HG02571 (cell line): ENCODE results near the gene POLN.

Experiments used
- ATAC-seq: cut with Tn5 transposase; IDR thresholded peaks from one replicate; pipeline ENCODE4 v1.9.1; 2021; ENCODE audit warnings: mild to moderate bottlenecking, moderate library complexity; ENCODE audit not compliant: unreplicated experiment

The POLN gene

DNA sequence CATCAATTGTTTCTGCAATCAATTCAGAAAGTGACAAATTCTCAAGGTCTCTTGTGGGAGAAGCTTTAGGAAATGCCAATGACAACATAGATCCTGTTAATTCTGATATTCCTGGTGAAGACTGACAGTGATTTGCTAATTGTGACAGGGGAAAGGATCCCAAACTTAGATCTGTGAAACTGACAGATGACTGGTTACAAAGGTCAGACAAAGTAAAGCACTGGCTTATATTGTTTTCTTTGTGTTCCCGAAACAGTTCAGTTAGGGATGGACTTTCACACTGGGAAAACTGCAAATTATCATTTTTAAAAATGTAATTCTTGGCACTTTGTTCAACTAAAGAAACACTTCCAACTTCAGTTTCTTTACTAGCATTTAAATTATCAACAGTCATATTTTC is 152.7 kb downstream of the POLN start:
- no peak for ATAC-seq

DNA sequence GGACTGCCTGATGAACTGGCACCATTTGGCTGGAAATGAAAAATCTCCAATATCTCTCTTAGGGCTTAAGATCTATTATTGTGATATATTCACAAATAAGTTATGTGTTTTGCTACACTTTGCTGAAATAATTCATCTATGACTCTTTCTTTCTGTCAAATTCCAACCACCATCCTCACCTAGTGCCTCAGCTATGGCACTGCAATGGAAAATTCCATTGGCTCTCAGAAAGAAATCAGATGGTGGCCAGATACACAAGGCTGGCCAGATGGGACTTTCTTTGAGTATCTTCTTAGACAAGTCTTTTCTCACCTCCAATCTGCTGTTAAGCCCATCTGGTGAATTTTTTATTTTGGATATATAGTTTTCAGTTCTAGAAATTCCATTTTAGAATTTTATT is 154.8 kb downstream of the POLN start:
- ATAC-seq: no peak

DNA sequence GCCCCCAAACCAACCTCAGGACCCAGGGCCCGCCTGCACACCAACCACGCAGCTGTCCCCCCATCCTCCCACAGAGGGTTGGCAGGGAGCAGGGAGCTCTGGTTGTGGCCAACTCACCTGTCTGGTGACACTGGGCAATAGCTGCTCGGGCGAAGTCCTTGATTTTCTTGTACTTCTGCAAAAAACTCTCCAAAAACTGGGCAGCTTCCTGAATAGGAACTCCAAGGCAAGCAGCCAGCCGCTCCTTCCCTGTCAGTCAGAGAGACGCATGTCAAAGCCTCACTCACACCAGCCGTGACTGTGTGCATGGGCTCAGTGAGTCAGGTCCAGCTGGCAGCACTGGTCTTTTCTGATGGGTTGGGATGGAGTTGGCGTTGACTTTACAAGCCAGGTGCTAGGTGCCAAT is 156.4 kb downstream of the POLN start:
- ATAC-seq: no peak

DNA sequence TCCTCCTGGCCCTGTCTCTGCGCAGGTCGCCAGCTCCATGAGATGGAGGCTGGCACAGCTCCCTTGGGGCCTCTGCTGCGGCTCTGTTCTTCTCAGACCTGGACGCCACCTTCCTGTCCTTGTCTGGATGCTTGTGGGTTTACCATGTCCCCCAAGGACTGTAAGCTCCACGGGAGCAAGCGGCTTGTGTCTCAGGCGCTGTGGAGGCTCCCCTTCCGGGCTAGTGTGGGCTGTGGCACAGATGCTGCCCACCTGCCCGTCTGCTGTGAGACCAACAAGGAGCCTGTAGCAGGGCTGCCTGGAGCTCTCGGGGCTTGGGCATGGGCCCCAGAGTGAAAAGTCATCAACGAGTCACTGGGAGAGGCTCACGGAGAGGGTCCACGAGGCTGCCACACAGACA is 157.6 kb downstream of the POLN start:
- no peak for ATAC-seq

DNA sequence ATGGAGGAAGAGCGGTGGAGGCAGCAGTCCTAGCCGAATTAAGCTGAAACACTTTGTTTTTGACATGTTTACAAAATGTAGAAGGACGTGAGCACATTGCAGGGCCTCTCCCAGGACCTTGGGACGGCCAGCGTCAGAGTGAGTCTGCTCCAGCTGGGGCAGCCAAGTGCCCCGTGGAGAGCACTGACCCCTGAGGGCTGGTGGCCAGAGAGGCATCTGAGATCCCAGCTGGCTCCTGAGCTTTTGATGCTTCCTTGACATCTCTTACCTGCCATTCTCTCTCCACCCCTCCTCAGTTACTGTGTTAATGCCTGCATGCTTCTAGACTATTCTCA is 158.1 kb downstream of the POLN start:
- ATAC-seq: no peak

DNA sequence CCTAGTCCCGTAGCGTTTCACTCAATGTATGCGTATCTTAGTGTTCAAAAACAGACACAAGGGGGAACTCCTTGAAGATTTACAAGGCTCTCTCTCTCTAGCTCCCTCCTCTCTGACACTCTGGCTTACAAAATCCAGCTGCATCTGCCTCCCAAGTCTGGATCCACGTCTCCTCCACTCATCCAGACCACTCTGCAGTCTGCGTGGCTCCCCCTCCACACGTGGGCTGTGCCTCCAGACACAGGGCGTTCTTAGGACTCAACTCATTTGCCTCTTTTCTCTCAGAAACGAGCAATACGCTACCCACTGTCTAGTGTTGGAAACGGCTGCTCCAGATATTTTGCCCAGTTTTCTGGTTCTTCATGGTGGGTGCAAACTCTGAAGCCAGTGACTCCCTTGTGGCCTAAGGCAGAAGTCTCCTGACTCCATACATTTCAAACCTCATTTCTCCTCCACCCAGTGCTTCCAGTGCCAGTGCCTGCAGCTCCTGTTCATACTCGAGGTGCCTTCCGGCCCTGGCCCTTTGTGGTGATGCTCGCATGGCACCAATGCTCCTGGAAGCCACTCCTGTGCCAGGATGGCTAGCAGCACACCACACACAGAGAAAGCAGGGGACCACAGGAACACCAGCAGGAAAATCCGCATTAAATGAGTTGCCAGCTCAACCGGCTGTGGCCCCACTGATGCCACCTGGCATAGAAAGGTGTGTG is 158.7 kb downstream of the POLN start:
- ATAC-seq: no peak

DNA sequence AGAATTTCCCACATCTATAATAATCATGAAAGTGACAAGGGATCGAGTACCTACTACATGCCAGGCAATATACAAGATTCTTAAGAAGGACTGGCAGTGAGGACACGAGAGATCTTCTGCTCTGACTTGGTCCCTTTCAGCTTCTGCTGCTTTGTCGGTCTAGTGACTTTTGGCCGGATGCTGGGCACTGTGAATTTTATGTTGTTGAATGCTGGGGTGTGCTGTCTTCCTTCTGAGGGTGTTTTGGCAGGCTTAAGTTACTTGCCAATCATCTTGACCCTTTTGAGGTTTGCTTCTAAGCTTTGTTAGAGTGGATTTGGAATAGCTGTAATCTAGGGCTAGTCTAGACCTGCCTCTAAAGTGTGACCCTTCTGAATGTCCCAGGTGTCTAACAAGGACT is 159.3 kb downstream of the POLN start:
- ATAC-seq: no peak

DNA sequence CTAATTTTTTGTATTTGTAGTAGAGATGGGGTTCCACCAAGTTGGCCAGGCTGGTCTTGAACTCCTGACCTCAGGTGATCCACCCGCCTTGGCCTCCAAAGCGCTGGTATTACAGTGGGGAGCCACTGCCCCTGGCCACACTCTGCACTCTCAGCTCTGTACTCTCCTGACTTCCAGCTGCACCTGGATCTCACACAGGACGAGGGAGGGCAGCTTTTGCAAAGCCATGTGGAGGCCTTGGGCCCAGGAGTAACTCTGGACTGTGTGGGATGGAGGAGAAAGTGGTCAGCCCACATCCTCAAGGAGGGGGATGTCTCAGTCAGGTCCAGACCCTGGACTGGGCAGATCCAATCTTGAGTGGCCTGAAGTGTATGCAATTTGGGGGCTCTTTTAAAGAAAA is 159.8 kb downstream of the POLN start:
- no peak for ATAC-seq

DNA sequence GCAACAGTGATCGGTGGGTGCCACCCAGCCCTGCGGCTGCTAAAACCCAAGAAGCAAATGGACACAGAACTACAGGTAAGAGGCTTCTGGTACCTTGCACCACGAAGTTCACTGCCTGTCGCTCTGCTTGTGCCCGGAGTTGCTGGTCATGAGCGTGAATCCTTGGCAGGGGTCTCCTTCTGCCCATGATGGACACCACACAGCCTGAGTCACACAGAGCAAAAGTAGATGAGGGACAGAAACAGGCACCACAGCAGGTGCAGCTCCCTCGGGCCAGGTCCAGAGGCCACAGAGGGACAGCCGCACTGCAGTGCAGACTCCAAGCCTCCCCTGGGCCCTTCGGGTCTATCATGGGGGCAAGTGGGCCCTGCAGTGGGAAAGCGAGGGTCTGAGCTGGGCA is 160.4 kb downstream of the POLN start:
- ATAC-seq: no peak

DNA sequence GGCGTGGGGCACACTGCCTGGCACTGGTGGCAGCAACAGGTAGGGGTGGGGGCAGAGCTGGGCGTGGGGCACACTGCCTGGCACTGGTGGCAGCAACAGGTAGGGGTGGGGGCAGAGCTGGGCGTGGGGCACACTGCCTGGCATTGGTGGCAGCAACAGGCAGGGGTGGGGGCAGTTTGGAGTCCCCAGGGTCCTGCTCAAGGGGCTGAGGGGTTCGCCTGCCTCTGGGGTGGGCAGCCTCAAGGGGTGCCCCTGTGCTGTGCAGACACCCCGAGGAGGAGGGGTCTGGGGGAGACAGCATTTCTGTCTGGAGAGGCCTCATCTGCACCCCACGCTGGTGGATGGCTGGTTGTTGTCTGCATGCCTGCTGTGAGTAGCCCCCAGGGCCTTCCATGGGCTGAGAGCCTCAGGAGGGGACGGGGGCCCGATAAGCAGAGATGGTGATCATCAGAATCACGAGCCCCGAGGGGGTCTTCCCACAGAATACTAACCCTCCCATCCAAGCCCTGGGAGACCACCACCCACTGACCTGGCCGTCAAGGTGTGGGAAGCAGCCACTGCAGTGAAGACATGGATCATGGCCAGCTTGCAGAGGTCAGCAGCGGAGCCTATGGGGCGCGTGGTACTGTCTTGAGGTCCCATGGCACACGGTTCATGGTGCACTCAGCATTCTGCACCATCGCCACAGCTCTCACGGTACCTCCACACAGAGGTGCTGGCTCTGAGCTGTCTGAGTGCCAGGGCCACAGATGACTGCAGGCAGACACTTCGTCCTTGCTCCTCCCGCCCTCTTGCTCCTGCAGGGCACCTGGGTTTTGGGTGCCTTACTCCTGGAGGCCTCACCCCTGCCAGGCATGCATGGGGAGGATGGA is 161.3 kb downstream of the POLN start:
- no peak for ATAC-seq

DNA sequence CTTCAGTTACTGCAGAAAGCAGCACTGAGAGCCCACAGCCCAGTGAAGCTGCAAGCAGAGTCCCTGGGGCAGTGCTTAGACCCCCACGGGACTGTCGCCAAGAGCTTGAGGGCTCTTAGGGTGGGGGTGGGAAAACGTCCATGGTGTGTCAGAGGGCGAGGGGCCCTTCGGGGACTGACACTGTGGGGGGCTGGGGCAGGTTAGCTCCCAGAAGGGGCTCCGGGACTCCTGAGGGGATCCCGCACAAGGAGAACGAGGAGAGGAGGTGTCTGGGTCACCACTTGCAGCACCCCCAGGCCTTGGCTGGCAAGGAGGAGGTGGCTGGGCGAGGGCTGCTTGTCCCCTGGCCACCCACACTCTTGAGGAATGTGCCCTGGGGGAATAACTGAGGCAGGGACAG is 162.0 kb downstream of the POLN start:
- no peak for ATAC-seq

DNA sequence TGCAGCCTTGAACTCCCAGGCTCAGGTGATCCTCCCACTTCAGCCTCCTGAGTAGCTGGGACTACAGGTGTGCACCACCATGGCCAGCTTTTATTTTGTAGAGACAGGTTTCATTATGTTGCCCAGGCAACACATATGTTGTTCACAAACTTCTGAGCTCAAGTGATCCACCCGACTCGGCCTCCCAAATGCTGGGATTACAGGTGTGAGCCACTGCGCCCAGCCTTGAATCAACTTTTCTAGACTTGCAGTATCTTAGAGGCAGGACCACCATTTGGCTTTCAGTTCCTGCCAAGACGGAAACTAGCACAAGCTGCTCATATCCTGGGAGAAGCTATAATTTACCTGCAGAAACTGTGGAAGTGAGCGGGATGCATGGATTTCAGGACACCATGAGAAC is 162.9 kb downstream of the POLN start:
- ATAC-seq: no peak

DNA sequence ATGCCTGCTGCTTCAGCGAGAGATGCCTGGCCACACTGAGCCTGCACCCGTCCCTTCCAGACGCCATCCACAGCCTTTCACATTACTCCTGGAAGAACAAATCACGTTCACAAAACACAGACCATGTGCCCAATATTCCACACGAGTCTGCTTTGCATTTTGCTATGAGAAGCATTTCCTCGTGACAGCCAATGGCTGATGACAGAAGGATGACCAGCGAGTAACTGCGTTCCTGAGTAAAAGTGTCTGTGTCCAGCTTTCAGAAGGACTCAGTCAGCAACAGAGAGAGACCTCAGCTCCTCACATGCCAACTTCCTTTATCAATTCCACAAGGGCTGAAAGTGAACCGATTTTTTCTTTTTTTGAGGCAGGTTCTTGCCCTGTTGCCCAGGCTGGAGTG is 163.3 kb downstream of the POLN start:
- no peak for ATAC-seq

DNA sequence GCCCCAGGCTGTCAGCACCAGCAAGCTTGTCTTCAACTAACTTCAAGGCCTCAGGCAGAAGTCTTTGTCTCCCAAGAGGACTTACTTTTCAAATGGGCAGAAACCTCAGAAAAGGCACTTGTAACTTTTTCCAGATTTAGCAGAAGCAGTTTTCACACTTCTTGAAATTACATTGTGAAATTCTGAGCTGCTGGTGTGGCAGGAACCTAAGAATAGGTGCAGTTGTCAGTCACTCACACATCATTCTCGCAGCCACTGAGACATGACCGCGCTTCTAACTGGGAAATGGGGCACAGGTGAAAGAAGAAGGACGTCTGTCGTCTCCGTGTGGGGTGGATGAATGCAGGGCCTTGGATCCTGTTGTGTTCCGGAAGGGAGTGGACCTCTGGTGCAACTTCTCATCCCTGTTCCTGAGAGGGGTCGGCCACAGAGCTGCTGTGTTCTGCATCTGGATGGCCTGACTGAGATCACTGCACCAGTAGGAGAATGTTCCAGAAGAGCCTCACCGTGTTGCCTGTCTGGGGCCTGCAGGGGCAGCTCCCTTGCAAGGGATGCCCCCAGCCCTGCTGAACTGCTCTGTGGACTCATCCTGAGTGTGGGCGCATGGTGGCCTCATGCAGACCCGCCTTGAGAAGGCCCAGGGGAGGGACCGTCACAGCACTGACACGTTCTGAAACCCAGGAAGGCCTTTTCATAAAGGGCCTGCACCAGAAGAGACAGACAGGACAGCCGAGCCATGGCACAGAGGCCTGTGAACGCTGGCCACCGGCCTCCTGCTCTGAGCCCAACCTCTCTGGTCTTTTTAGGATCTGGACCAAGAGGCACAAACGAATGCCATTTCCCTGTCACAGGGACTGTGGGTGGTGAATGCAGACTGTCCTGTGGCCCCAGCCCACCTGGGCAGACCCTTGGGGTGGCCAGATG is 164.1 kb downstream of the POLN start:
- ATAC-seq: no peak

DNA sequence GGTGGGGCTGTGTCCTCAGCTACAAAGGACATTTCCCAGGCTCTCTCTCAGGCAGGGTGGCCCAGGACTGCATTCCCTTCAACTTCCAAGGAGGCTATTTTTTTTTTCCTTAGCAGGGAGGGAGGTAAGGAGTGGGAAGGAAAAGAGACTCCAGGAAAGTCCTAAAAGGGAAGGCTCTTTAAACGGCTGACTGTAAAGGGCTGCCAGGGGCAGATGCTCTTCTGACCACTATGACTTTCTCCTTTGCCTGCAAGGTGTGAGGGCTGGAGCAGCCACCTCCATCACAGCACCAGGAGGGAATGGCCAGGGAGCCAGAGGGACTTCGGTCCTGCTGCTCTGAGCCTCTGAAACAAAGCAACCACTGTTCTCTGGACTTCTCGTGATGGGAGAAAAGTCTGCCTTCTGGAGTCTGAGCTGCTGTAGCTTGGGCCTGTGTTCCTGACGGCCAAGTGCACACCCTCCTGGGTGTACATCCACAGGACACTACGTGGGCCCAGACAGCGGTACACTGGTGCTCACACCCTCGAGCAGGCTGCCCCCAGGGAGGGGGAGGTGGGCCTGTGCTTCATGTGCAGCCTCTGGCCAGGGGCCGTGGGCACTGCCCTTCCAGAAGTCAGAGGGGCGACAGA is 164.9 kb downstream of the POLN start:
- ATAC-seq: no peak

DNA sequence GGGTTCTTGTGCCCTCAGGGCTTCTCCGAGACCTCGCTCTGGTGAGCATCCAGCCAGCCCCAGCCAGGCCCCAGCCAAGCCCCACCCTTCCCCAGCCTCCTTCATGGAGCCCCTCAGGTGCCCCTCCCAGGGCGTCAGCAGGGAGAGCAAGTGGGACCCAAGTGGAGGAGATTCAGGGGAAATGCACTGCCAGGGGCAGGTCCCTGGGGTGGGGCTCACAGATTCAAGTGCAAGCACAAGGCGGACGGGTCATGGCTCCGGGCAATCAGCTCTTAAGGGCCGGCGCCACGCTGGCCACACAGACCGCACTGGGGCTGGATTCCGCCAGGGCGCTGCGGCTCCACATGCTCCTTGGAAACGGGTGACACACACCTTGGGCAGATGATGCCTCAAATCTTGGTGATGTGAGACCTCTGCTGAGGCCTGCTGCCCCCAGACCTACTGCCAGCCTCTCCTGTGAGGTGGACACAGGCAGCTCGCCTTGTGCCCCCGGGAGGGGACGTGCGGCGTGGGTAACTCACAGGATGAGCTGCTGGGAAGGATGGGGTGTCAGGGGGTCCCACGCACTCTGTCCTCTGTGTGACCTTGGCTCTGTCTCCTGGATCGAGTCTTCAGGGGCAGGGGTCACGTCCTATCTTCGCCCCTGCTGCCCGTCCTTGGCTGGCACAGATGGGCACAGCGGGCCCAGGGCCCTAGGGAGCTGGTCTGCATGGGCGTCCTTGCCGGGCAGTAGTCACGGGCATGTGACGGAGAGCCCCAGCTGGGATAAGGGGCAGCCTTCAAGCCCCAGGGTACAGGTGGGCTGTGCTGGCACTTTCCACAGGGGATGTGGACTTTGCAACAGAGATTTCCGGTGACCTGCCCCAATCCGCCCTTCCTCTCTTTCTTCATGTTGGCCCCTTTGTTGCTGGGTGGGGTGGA is 165.7 kb downstream of the POLN start:
- ATAC-seq: no peak

DNA sequence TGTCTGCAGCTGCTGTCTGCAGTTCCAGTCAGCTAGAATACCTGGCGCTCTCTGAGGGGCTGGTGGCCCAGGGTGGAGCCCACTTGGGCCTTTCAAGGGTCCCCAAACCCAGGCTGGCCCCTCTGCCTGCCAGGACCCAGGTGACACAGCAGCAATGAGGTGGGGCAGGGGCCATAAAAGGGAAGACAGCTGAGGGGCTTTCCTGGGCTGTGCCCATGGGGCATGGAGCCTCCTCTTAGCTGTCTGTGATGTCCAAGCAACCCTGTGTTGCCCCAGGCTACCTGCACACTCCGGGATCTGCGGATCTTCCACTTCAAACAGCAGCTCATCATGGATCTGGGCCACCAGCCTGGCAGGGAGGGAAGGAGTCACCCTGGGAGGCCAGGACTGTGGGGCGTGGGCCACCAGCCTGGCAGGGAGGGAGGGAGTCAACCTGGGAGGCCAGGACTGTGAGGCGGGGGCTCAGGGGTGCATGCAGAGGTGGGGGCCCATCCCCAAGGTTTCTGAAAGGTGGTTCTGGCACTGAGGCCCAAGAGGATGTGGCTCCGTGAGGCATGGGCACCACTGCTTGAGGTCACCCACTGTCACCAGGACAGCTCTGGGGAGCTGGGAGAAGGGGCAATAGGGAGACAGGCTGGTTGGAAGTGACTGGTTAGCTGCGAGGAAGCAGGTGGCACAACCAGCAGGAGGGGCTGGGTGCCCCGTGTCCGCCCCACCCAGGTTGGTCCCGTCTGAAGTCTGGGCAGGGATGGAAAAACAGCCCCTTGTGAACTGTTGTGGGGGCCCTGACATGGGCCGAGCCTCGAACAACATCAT is 166.5 kb downstream of the POLN start:
- no peak for ATAC-seq

DNA sequence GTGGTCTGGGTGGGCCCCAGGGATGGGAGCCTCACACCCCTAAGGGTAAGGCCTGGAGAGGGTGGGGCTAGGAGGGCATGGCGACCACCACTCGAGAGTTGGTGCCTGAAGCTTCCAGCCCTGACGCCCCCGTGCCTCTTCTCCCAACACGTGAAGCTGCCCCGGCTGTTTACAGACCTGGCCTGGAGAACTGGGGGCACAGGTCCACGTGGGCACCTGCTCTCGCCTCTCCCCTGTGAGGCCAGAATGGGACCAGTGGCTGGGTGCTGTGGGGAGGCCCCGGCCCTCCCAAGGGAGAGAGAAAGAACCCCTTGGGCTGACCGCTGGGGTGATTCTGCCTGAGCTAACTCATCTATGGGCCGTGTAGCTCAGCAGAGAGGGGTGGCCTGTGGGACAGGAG is 167.3 kb downstream of the POLN start:
- no peak for ATAC-seq

DNA sequence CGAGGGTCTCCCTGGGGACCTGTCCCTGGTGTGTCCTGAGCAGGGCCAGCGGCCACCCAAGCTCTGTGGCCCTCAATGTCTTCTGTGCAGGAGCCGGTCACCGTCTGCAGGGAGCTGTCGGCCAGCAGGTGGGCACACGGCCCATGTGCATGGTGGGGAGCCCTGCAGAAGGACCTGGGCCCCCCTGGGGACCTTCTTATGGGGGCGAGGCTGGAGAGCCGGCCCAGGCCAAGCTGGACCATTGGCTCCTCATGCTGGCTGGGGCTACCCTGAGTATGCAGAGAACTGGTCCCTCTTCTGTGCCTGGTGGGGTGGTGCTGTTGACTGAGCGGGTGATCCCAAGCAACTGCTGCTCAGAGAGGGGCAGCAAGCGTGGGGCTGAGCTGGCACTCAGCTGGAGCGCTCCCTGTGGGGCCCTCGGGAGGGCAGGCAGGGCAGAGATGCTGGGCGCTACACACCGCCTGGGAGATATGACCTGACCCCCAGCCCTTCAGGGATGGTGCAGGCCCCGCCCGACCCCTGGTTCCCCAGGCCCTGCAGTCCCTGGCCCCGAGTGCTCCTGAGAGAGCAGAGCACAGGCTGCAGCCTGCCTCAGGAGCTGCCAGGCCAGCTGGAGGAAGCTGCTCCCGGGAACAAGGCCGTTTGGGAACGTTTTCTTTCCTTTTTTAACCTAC is 168.0 kb downstream of the POLN start:
- ATAC-seq: no peak
